Chondrocyte (in vitro differentiated cells): ENCODE results near the gene NEXN. TPM values are rescaled to one million over a fixed set of nuclear protein-coding genes. Genes with fewer than 3 reads are reported as not detected.
A peak's percentile ranks its signal among the peaks of the same experiment; 100 is the strongest.

Source experiments
- DNase-seq: peaks from one replicate; pipeline ENCODE4 v3.0.0; 2021; ENCODE audit warnings: mixed read lengths, low spot score
- H3K27ac Mint-ChIP-seq: one replicate; pipeline ENCODE4 v1.8.0; 2021; ENCODE audit warnings: mild to moderate bottlenecking, moderate library complexity, mixed read lengths; ENCODE audit not compliant: unreplicated experiment
- H3K27me3 Mint-ChIP-seq: 2 replicates; pipeline ENCODE4 v1.8.0; 2021; ENCODE audit warnings: low read depth, mixed read lengths
- H3K36me3 Mint-ChIP-seq: 2 replicates; pipeline ENCODE4 v1.8.0; 2021; ENCODE audit warnings: low read depth, mixed read lengths
- H3K4me1 Mint-ChIP-seq: 2 replicates; pipeline ENCODE4 v1.8.0; 2021; ENCODE audit warnings: low read depth, mild to moderate bottlenecking, mixed read lengths
- H3K4me3 Mint-ChIP-seq: one replicate; pipeline ENCODE4 v1.8.0; 2021; ENCODE audit warnings: mild to moderate bottlenecking, moderate library complexity, mixed read lengths; ENCODE audit not compliant: unreplicated experiment
- H3K9me3 Mint-ChIP-seq: 2 replicates; pipeline ENCODE4 v1.8.0; 2021; ENCODE audit warnings: low read depth, mixed read lengths
- CTCF ChIP-seq: fragments of 200-600 bp; sonication (generic); IDR thresholded peaks from 2 replicates; pipeline ENCODE4 v1.5.0; 2021; ENCODE audit warnings: antibody characterized with exemption, mild to moderate bottlenecking, moderate library complexity
- total RNA-seq: library from RNA; stranded (reverse); gene quantifications from 3 replicates; pipeline ENCODE4 v1.2.1, GENCODE V29; 2021

NEXN gene
- total RNA-seq, 1 donor from 2014 or later: 46.2 TPM

GRCh38 chr1:77925518-77925917 is 37.1 kb downstream of the NEXN start:
- H3K27me3 Mint-ChIP-seq: no peaks in the 10 kb centered on the region
- no peaks in the 10 kb centered on the region for H3K9me3 Mint-ChIP-seq
- peaks cover 17% of the 10 kb centered on the region for H3K4me1 Mint-ChIP-seq
- DNase-seq: no peak
- peaks cover 31% of the 10 kb centered on the region for H3K36me3 Mint-ChIP-seq
- no peak for TF ChIP-seq CTCF
- peak overlapping the region; percentile 41 for H3K27ac Mint-ChIP-seq
- no peak overlapping the region for H3K4me3 Mint-ChIP-seq

- Mint-ChIP-seq H3K27me3 (no peaks in the 10 kb centered on the region), H3K4me3 (no peak overlapping the region)
Observed at GRCh38 chr1:77925956-77926355, 37.5 kb downstream of the NEXN start.

GRCh38 chr1:77926561-77927357 is 38.3 kb downstream of the NEXN start:
- Mint-ChIP-seq H3K27me3 (no peaks in the 10 kb centered on the region), H3K36me3 (peaks cover 29% of the 10 kb centered on the region), H3K4me1 (peaks cover 17% of the 10 kb centered on the region), H3K27ac (no peak overlapping the region), H3K4me3 (no peak overlapping the region), H3K9me3 (no peaks in the 10 kb centered on the region)
- no peak for TF ChIP-seq CTCF
- DNase-seq: no peak

More at GRCh38 chr1:77925956-77926355, 37.5 kb downstream of the NEXN start:
- Mint-ChIP-seq H3K4me1 (peaks cover 17% of the 10 kb centered on the region), H3K27ac (no peak overlapping the region), H3K9me3 (no peaks in the 10 kb centered on the region), H3K36me3 (peaks cover 30% of the 10 kb centered on the region)
- DNase-seq: no peak
- no peak for TF ChIP-seq CTCF

GRCh38 chr1:77927414-77927813 is 39.0 kb downstream of the NEXN start:
- Mint-ChIP-seq H3K27me3 (no peaks in the 10 kb centered on the region), H3K9me3 (no peaks in the 10 kb centered on the region), H3K27ac (peak overlapping the region; percentile 8), H3K36me3 (peaks cover 29% of the 10 kb centered on the region), H3K4me3 (no peak overlapping the region), H3K4me1 (peaks cover 17% of the 10 kb centered on the region)
- TF ChIP-seq CTCF: no peak
- no peak for DNase-seq

- no peaks in the 10 kb centered on the region for H3K9me3 Mint-ChIP-seq
- TF ChIP-seq CTCF: no peak
- no peaks in the 10 kb centered on the region for H3K27me3 Mint-ChIP-seq
- DNase-seq: no peak
- H3K36me3 Mint-ChIP-seq: peaks cover 34% of the 10 kb centered on the region
- H3K4me1 Mint-ChIP-seq: peaks cover 17% of the 10 kb centered on the region
- peak overlapping the region; percentile 22 for H3K27ac Mint-ChIP-seq
- H3K4me3 Mint-ChIP-seq: no peak overlapping the region
Observed at GRCh38 chr1:77929806-77930205, 41.4 kb downstream of the NEXN start.
